BJ (cell line): Measurements from ENCODE around the gene LYPD6B. TPM values are rescaled to one million over a fixed set of nuclear protein-coding genes. Genes with fewer than 3 reads are reported as not detected.

ENCODE experiments used
- CTCF ChIA-PET: fragments of 350-600 bp; formaldehyde crosslinking; extraction: SDS; loops from one replicate; lab custom pipeline; 2021; ENCODE audit warnings: antibody characterized with exemption, inconsistent platforms; lab: Yijun Ruan, JAX
- POLR2A ChIA-PET: fragments of 300-600 bp; sonication (Branson Sonifier 250); formaldehyde crosslinking; extraction: SDS; loops from one replicate; lab custom pipeline; 2021; ENCODE audit warnings: antibody characterized with exemption; lab: Charles Lee
- DNase-seq: peaks from one replicate; pipeline ENCODE4 v3.0.0-alpha.2; 2011; ENCODE audit warnings: low read depth
- H3K27me3 ChIP-seq: 2 replicates; pipeline ENCODE4 v1.6.0; 2011; ENCODE audit warnings: low read length; ENCODE audit not compliant: control insufficient read depth, insufficient read depth
- H3K36me3 ChIP-seq: 2 replicates; pipeline ENCODE4 v1.5.1; 2011; ENCODE audit warnings: low read length; ENCODE audit not compliant: control insufficient read depth, insufficient read depth
- H3K4me3 ChIP-seq: 2 replicates; pipeline ENCODE4 v1.5.1; 2011; ENCODE audit warnings: low read depth, mild to moderate bottlenecking, control low read depth, low read length
- CTCF ChIP-seq: IDR thresholded peaks from 2 replicates; pipeline ENCODE4 v1.5.1; 2011; ENCODE audit warnings: low read depth, mild to moderate bottlenecking, control low read depth, inconsistent platforms, low read length, moderate library complexity; ENCODE audit not compliant: insufficient read depth
- polyA plus RNA-seq: library from polyadenylated mRNA; depleted of rRNA; stranded (reverse); fragments of >200 nt; gene quantifications from 2 replicates; pipeline ENCODE4 v1.2.3, GENCODE V29; 2011

LYPD6B gene
- polyA plus RNA-seq, 1 experiment, result 19.1 TPM

- no peaks in the 10 kb centered on the region for H3K27me3 ChIP-seq
- TF ChIP-seq CTCF, result no peak
- POLR2A ChIA-PET, result no interaction called here
- CTCF ChIA-PET, result interaction anchor here (1.3 kb wide), 1 partner anchor 173 kb away, joined by 4 read pairs; no protein-coding TSS in a partner anchor
- no peaks in the 10 kb centered on the region for H3K36me3 ChIP-seq
- no peak for DNase-seq
- no peak overlapping the region for H3K4me3 ChIP-seq
Measured at GRCh38 chr2:149189769-149190168, 151.3 kb downstream of the LYPD6B start.

GRCh38 chr2:149191915-149192314 is 153.4 kb downstream of the LYPD6B start:
- DNase-seq, result no peak
- ChIA-PET POLR2A (no interaction called here), CTCF (no interaction called here)
- H3K4me3 ChIP-seq, result no peak overlapping the region
- H3K36me3 ChIP-seq, result no peaks in the 10 kb centered on the region
- H3K27me3 ChIP-seq, result no peaks in the 10 kb centered on the region; the same call in 1 of the 2 replicates
- no peak for TF ChIP-seq CTCF

GRCh38 chr2:149192427-149192826 is 153.9 kb downstream of the LYPD6B start:
- POLR2A ChIA-PET, result no interaction called here
- no peaks in the 10 kb centered on the region; the same call in 1 of the 2 replicates for H3K27me3 ChIP-seq
- H3K4me3 ChIP-seq, result no peak overlapping the region
- CTCF ChIA-PET, result no interaction called here
- DNase-seq, result no peak
- no peaks in the 10 kb centered on the region for H3K36me3 ChIP-seq
- no peak for TF ChIP-seq CTCF

- Histone ChIP-seq H3K36me3 (no peaks in the 10 kb centered on the region), H3K27me3 (no peaks in the 10 kb centered on the region; the same call in 1 of the 2 replicates), H3K4me3 (no peak overlapping the region)
- ChIA-PET CTCF (interaction anchor here (1.4 kb wide), 1 partner anchor 113 kb away, joined by 3 read pairs; no protein-coding TSS in a partner anchor), POLR2A (no interaction called here)
- no peak for DNase-seq
- TF ChIP-seq CTCF, result no peak
Measured at GRCh38 chr2:149200109-149200520, 161.6 kb downstream of the LYPD6B start.

- no peak overlapping the region for H3K4me3 ChIP-seq
- no peak for TF ChIP-seq CTCF
- POLR2A ChIA-PET, result no interaction called here
- CTCF ChIA-PET, result no interaction called here
- DNase-seq, result no peak
- no peaks in the 10 kb centered on the region for H3K36me3 ChIP-seq
- H3K27me3 ChIP-seq, result no peaks in the 10 kb centered on the region
Measured at GRCh38 chr2:149204686-149205085, 166.2 kb downstream of the LYPD6B start.
